Upper lobe of right lung (tissue), 1 donor: Measurements from ENCODE around the gene NELFCD. TPM values are rescaled to one million over a fixed set of nuclear protein-coding genes. Genes with fewer than 3 reads are reported as not detected.
"Not testable (repeated sequence)": the region's sequence is repeated elsewhere in the genome, so short reads cannot be mapped to it uniquely, and the experiment has no call there.

Experiments used
- ATAC-seq: fragments of 200-7000 bp; cut with Tn5 transposase; one replicate; pipeline ENCODE4 v1.9.1; 2020; ENCODE audit warnings: mild to moderate bottlenecking, moderate library complexity
- DNase-seq: peaks from one replicate; pipeline ENCODE4 v3.0.0-alpha.2; 2020
- H3K27ac ChIP-seq: fragments of 200-600 bp; one replicate; pipeline ENCODE4 v1.8.0; 2022
- H3K27me3 ChIP-seq: fragments of 200-600 bp; one replicate; pipeline ENCODE4 v1.8.0; 2022; ENCODE audit warnings: mild to moderate bottlenecking
- H3K36me3 ChIP-seq: fragments of 200-600 bp; one replicate; pipeline ENCODE4 v1.8.0; 2022
- H3K4me1 ChIP-seq: fragments of 200-600 bp; one replicate; pipeline ENCODE4 v1.8.0; 2022
- H3K4me3 ChIP-seq: fragments of 200-600 bp; one replicate; pipeline ENCODE4 v1.8.0; 2022; ENCODE audit warnings: mild to moderate bottlenecking
- H3K9me3 ChIP-seq: fragments of 200-600 bp; one replicate; pipeline ENCODE4 v1.8.0; 2022
- intact Hi-C: fragments of 100-400 bp; cut with DNase I; formaldehyde crosslinking; loops from one replicate; pipeline ENCODE4 v1.11.0; 2022
- total RNA-seq: library from RNA; stranded (reverse); fragmentation: NEBNext Ultra II Directional; extraction: Animal tissue kit (Norgen Biotek cat#: 25700); gene quantifications from one replicate; pipeline ENCODE4 v1.2.1, GENCODE V29; 2021
- TF ChIP-seq, protein P1 (sequence below): fragments of 200-600 bp; IDR thresholded peaks from one replicate; pipeline ENCODE4 v1.8.0; 2022; ENCODE audit warnings: antibody characterized with exemption
- donor health status: DM: no; HTN: yes; CAD: no; lungs with severe emphysema.

NELFCD gene
- total RNA-seq, 1 donor from 2014 or later, result 51.2 TPM

DNA sequence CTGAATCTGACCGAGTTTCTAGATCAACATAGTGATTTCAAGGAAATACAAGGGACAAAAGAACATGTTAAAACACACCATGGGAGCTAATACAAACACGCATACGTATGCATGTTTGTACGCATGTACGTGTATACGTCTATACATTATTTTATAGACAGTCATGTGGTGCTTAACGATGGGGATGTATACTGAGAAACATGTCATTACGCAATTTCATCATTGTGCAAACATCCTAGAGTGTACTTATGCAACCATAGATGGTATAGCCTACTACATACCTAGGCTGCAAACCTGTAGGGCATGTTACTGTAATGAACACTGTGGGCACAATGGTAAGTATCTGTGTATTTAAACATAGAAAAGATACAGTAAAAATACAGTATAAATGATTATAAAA lies 25.0 kb upstream of the NELFCD start:
- Histone ChIP-seq H3K9me3 (no peaks in the 10 kb centered on the region), H3K27me3 (no peaks in the 10 kb centered on the region), H3K27ac (no peak overlapping the region), H3K36me3 (no peaks in the 10 kb centered on the region), H3K4me1 (no peaks in the 10 kb centered on the region), H3K4me3 (no peak overlapping the region)
- intact Hi-C loops, result no loop called here
- TF ChIP-seq, protein P1, sequence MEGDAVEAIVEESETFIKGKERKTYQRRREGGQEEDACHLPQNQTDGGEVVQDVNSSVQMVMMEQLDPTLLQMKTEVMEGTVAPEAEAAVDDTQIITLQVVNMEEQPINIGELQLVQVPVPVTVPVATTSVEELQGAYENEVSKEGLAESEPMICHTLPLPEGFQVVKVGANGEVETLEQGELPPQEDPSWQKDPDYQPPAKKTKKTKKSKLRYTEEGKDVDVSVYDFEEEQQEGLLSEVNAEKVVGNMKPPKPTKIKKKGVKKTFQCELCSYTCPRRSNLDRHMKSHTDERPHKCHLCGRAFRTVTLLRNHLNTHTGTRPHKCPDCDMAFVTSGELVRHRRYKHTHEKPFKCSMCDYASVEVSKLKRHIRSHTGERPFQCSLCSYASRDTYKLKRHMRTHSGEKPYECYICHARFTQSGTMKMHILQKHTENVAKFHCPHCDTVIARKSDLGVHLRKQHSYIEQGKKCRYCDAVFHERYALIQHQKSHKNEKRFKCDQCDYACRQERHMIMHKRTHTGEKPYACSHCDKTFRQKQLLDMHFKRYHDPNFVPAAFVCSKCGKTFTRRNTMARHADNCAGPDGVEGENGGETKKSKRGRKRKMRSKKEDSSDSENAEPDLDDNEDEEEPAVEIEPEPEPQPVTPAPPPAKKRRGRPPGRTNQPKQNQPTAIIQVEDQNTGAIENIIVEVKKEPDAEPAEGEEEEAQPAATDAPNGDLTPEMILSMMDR, result no peak
- ATAC-seq (no peak), DNase-seq (no peak)

DNA sequence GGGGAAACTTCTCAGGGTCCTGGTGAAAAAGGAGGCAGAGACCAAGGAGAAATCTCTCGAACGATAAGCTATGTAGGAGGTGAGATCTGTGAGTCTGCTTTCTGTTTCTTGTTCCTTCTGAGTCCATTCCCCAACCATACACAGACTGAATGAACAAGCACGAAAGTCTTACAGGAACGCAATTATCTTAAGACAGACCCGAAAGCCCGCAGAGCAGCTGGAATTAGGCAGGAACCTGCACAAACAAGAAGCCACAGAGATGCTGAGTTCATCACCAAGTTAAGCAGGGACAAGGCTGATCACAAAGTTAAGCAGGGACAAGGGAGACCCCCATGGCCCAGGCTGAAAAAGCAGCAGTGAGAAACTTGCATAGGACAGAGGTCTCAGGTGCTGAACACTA lies 21.4 kb upstream of the NELFCD start:
- no peaks in the 10 kb centered on the region for H3K4me1 ChIP-seq
- H3K9me3 ChIP-seq, result no peaks in the 10 kb centered on the region
- H3K27me3 ChIP-seq, result no peaks in the 10 kb centered on the region
- DNase-seq (no peak), ATAC-seq (no peak)
- H3K36me3 ChIP-seq, result no peaks in the 10 kb centered on the region
- H3K27ac ChIP-seq, result no peak overlapping the region
- no peak overlapping the region for H3K4me3 ChIP-seq
- intact Hi-C loops, result no loop called here
- TF ChIP-seq, protein P1, result no peak

DNA sequence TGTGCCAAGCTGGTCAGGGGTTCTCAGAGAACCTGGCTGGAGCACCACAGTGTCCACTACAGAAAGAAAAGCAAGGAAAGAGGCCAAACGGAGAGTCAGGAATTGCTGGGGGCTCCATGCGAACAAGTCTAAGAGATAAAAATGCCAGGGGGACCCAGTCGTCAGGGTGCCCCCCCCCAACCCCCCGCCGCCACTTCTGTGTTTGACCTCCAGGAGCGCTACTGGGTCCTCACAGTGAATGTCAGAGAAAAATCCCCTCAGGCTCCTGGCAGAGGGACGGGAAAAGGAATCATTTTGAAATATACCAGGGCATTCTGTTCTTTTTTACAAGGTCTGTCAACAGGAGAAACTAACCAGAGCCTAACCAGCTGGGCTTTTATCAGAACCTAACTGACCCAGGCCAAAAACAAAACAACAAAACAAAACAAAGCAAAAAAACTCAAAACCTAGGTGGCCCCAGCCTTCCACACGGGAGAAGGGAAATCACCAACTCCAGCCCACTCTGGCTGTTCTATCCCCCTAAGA lies 17.9 kb upstream of the NELFCD start:
- no peak overlapping the region for H3K4me3 ChIP-seq
- H3K9me3 ChIP-seq, result no peaks in the 10 kb centered on the region
- intact Hi-C loops, result no loop called here
- TF ChIP-seq, protein P1, result no peak
- ATAC-seq (no peak), DNase-seq (no peak)
- no peaks in the 10 kb centered on the region for H3K27me3 ChIP-seq
- H3K36me3 ChIP-seq, result no peaks in the 10 kb centered on the region
- no peaks in the 10 kb centered on the region for H3K4me1 ChIP-seq
- no peak overlapping the region for H3K27ac ChIP-seq

DNA sequence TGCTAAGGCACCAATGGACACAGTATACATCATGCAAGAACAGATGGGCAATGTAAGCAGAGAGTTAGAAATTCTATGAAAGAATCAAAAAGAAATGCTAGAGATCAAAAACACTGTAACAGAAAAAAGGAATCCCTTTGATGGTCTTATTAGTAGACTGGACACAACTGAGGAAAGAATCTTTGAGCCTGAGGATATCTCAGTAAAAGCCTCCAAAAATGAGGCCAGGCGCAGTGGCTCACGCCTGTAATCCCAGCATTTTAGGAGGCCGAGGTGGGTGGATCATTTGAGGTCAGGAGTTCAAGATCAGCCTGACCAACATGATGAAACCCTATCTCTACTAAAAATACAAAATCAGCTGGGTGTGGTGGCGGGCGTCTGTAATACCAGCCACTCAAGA lies 17.1 kb upstream of the NELFCD start:
- H3K27ac ChIP-seq, H3K9me3 ChIP-seq, H3K27me3 ChIP-seq, ATAC-seq, H3K4me1 ChIP-seq, intact Hi-C loops, DNase-seq, H3K36me3 ChIP-seq, H3K4me3 ChIP-seq: not testable (repeated sequence)

DNA sequence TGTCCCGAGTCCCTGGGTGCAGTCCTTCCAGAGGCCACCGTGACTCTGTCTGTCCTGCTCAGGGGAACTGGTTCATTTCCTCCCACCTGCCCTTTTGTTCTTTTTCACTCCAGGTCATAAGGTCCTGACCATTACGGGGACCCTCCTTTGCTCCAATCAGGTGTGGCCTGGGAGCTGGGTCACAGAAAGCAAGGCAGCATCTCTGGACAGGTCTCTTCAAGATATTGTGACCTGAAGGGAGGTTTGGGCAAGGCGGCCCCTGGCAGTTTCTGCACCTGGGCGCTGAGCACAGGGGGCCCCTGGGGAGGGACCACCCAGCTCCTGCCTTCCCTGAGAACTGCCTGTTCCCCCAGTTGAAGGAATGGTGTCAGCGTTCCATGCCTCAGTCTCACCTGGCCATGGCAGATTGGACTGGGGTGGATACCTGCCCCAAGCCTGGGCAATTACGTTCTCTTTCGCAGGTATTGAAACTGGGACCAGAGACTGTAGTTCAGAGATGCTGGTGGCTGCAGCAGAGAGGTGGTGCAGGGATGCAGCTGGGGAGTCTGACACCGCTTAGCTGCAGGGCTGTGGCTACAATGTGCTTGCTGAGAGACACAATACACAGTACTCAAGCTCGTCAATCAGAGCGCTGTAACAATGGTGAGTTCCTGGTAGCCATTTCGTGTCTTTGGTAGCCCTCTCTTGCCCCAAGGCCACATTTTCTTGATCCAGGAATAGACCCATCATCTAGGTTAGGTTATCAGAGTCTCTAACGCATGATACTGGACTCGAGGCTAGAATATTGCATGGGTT lies 15.6 kb upstream of the NELFCD start:
- H3K36me3 ChIP-seq, result no peaks in the 10 kb centered on the region
- intact Hi-C loops, result no loop called here
- no peaks in the 10 kb centered on the region for H3K27me3 ChIP-seq
- no peak for ATAC-seq
- no peak overlapping the region for H3K4me3 ChIP-seq
- no peaks in the 10 kb centered on the region for H3K4me1 ChIP-seq
- H3K9me3 ChIP-seq, result no peaks in the 10 kb centered on the region
- TF ChIP-seq, protein P1, result no peak
- no peak overlapping the region for H3K27ac ChIP-seq
- no peak for DNase-seq

DNA sequence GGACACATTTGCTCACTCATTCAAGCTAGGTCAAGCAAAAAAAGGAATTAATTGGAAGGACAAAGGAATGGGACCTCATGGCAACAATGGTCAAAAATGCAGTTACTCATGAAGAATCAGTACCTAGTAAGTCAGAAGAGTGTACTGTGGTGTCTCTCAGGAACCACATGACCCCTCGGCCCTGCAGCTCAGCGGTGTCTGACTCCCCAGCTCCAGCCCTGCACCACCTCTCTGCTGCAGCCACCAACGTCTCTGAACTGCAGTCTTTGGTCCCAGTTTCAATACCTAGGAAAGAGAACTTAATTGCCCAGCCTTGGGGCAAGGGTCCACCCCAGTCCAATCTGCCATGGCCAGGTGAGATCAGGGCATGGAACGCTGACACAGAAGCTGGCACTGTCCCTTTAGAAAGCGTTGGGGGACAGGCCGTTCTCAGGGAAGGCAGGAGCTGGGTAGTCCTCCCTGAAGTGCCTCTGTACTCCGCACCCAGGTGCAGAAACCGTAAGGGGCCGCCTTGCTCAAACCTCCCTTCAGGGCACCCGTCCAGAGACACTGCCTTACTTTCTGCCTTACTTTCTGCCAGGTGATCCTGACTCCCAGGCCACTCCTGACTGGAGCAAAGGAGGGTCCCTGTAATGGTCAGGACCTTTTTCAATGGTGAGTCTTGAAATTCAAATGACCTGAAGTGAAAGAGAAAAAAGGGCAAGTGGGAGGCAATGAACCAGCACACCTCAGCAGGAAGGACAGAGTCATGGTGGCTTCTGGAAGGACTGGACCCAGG lies 13.2 kb upstream of the NELFCD start:
- H3K27me3 ChIP-seq, result no peaks in the 10 kb centered on the region
- H3K9me3 ChIP-seq, result no peaks in the 10 kb centered on the region
- no peak overlapping the region for H3K27ac ChIP-seq
- H3K36me3 ChIP-seq, result no peaks in the 10 kb centered on the region
- intact Hi-C loops, result no loop called here
- ATAC-seq (no peak), DNase-seq (no peak)
- TF ChIP-seq, protein P1, result no peak
- H3K4me3 ChIP-seq, result no peak overlapping the region
- H3K4me1 ChIP-seq, result no peaks in the 10 kb centered on the region
